Skeletal muscle satellite cell (primary cell): ENCODE measurements around the gene FNDC3B.

ENCODE experiments used
- H3K27me3 ChIP-seq: 2 replicates; pipeline ENCODE4 v1.7.0; 2013; ENCODE audit warnings: low read length; ENCODE audit not compliant: control insufficient read depth, insufficient read depth
- H3K36me3 ChIP-seq: 2 replicates; pipeline ENCODE4 v1.7.0; 2013; ENCODE audit warnings: mild to moderate bottlenecking, control low read depth, low read length; ENCODE audit not compliant: insufficient read depth
- H3K4me1 ChIP-seq: 2 replicates; pipeline ENCODE4 v1.7.0; 2013; ENCODE audit warnings: low read length; ENCODE audit not compliant: control insufficient read depth, insufficient read depth
- H3K4me2 ChIP-seq: 2 replicates; pipeline ENCODE4 v1.7.0; 2013; ENCODE audit warnings: mild to moderate bottlenecking, low read length
- H3K4me3 ChIP-seq: 2 replicates; pipeline ENCODE4 v1.7.0; 2013; ENCODE audit warnings: low read length
- H3K9ac ChIP-seq: 2 replicates; pipeline ENCODE4 v1.7.0; 2013; ENCODE audit warnings: mild to moderate bottlenecking, low read depth, low read length, moderate library complexity
- H3K9me3 ChIP-seq: replicated peaks from 2 replicates; pipeline ENCODE4 v1.7.0; 2013; ENCODE audit warnings: mild to moderate bottlenecking, control low read depth, low read length

The FNDC3B gene

GRCh38 chr3:172371544-172371943 lies 332.2 kb downstream of the FNDC3B start:
- Histone ChIP-seq H3K27me3 (no peaks in the 10 kb centered on the region), H3K4me1 (peaks cover 23% of the 10 kb centered on the region), H3K9me3 (no peaks in the 10 kb centered on the region), H3K4me2 (no peak overlapping the region), H3K9ac (no peak overlapping the region), H3K36me3 (peaks cover 67% of the 10 kb centered on the region), H3K4me3 (no peak overlapping the region)

- Histone ChIP-seq H3K9me3 (no peaks in the 10 kb centered on the region), H3K4me1 (peaks cover 11% of the 10 kb centered on the region), H3K4me3 (no peak overlapping the region), H3K4me2 (no peak overlapping the region), H3K36me3 (peaks cover 70% of the 10 kb centered on the region), H3K27me3 (no peaks in the 10 kb centered on the region), H3K9ac (no peak overlapping the region)
Observed at GRCh38 chr3:172372895-172373294, 333.5 kb downstream of the FNDC3B start.

DNA sequence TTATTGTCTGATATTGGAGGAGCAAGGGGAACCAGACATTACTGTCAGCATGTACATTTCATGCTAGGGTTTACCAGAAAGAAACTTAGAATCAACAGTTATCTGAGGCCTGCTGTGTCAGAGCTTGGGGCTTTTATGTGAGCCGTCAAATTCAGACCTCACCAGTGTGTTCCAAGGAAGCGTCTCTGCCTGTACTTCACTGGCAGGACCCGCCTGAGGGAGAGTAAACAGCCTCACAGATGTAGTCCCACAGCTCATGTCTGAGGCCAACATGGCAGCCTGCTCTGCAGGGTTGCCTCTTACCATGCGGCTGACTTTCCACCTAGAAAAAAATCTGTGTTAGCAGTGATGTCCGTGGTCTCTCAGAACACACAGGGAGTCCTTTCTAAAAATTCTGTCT lies 334.5 kb downstream of the FNDC3B start:
- H3K4me2 ChIP-seq: no peak overlapping the region
- no peaks in the 10 kb centered on the region for H3K27me3 ChIP-seq
- no peaks in the 10 kb centered on the region for H3K9me3 ChIP-seq
- no peak overlapping the region for H3K9ac ChIP-seq
- H3K4me3 ChIP-seq: no peak overlapping the region
- peaks cover 73% of the 10 kb centered on the region for H3K36me3 ChIP-seq
- peaks cover 5% of the 10 kb centered on the region for H3K4me1 ChIP-seq

- Histone ChIP-seq H3K9me3 (no peaks in the 10 kb centered on the region), H3K9ac (no peak overlapping the region), H3K27me3 (no peaks in the 10 kb centered on the region), H3K4me2 (no peak overlapping the region), H3K36me3 (peaks cover 79% of the 10 kb centered on the region), H3K4me3 (no peak overlapping the region), H3K4me1 (peaks cover 2% of the 10 kb centered on the region)
Observed at GRCh38 chr3:172375206-172375850, 335.9 kb downstream of the FNDC3B start.

DNA sequence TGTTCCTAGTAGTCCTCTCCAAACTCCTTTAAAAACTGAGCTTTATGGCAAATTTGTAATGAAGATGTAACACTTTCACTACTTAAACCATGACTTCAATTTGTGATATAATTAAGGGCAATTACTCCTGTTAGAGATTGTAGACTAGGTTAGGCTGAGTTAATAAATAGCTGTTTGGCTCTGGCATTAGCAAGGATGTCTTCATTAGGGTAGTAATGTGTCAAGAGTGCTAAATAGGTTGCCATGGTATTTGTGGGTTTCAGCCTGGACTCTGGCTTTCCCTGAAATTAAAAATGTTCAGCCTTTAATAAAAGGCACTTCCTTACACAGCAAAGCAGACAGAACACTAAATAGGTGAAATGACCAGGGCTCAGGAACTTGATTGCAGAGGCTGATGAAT lies 337.0 kb downstream of the FNDC3B start:
- Histone ChIP-seq H3K27me3 (no peaks in the 10 kb centered on the region), H3K9ac (no peak overlapping the region), H3K4me3 (no peak overlapping the region), H3K9me3 (no peaks in the 10 kb centered on the region), H3K4me2 (no peak overlapping the region), H3K36me3 (peaks cover 78% of the 10 kb centered on the region), H3K4me1 (no peaks in the 10 kb centered on the region)

DNA sequence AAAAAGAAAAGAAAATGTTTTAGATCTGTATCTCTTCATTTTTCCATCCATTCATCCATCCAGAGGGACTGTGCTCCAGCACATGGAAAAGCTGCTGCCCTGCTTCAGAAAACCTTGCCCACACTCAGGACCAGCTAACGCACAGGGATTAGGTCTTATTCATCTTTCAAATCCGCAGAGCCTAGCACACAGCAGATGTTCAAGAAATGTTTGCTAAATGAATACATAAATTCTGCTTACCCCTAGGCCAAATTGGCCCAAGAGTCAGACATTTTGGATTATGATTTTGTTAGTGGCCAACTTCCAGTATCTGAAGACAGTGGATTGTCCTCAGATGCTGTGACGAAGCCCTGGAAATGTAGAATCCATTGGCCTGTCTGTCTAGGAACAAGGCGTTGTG lies 337.5 kb downstream of the FNDC3B start:
- Histone ChIP-seq H3K9ac (no peak overlapping the region), H3K9me3 (no peaks in the 10 kb centered on the region), H3K4me2 (no peak overlapping the region), H3K27me3 (no peaks in the 10 kb centered on the region), H3K4me1 (no peaks in the 10 kb centered on the region), H3K36me3 (peaks cover 73% of the 10 kb centered on the region), H3K4me3 (no peak overlapping the region)

- peaks cover 60% of the 10 kb centered on the region for H3K36me3 ChIP-seq
- H3K9me3 ChIP-seq: no peaks in the 10 kb centered on the region
- no peak overlapping the region for H3K4me3 ChIP-seq
- H3K9ac ChIP-seq: no peak overlapping the region
- H3K27me3 ChIP-seq: no peaks in the 10 kb centered on the region
- H3K4me1 ChIP-seq: no peaks in the 10 kb centered on the region
- no peak overlapping the region for H3K4me2 ChIP-seq
Observed at GRCh38 chr3:172378439-172378838, 339.1 kb downstream of the FNDC3B start.

DNA sequence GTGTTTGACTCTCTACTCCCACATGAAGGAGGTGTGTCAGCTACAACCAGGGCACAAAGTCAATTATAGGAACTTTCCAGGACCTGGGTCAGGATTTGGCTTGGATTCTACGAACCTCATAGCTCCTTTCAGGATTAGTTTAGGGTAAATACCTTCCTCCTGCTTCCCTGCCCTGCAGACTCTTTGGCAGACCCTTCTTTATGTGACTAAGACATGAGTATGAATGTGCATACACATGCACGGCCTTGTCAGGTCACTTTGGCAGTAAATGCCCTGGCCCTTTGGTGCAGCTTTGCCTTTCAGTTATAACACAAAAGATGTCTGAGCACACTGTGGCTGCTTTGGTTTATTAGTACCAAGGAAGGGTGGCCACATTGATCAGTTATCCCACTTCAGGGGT lies 340.0 kb downstream of the FNDC3B start:
- no peak overlapping the region for H3K4me2 ChIP-seq
- H3K9ac ChIP-seq: no peak overlapping the region
- no peaks in the 10 kb centered on the region for H3K9me3 ChIP-seq
- no peak overlapping the region for H3K4me3 ChIP-seq
- no peaks in the 10 kb centered on the region for H3K4me1 ChIP-seq
- no peaks in the 10 kb centered on the region for H3K27me3 ChIP-seq
- peaks cover 57% of the 10 kb centered on the region for H3K36me3 ChIP-seq

GRCh38 chr3:172380632-172381031 lies 341.3 kb downstream of the FNDC3B start:
- Histone ChIP-seq H3K4me2 (no peak overlapping the region), H3K27me3 (no peaks in the 10 kb centered on the region), H3K36me3 (peaks cover 51% of the 10 kb centered on the region), H3K9ac (no peak overlapping the region), H3K4me3 (no peak overlapping the region), H3K9me3 (no peaks in the 10 kb centered on the region), H3K4me1 (no peaks in the 10 kb centered on the region)

GRCh38 chr3:172383306-172383796 lies 344.0 kb downstream of the FNDC3B start:
- peaks cover 38% of the 10 kb centered on the region for H3K36me3 ChIP-seq
- no peaks in the 10 kb centered on the region for H3K4me1 ChIP-seq
- H3K4me2 ChIP-seq: no peak overlapping the region
- no peak overlapping the region for H3K9ac ChIP-seq
- H3K27me3 ChIP-seq: no peaks in the 10 kb centered on the region
- H3K9me3 ChIP-seq: no peaks in the 10 kb centered on the region
- H3K4me3 ChIP-seq: no peak overlapping the region

GRCh38 chr3:172384836-172385235 lies 345.5 kb downstream of the FNDC3B start:
- Histone ChIP-seq H3K4me2 (no peak overlapping the region), H3K9ac (no peak overlapping the region), H3K27me3 (no peaks in the 10 kb centered on the region), H3K4me3 (no peak overlapping the region), H3K36me3 (peaks cover 24% of the 10 kb centered on the region), H3K9me3 (no peaks in the 10 kb centered on the region), H3K4me1 (no peaks in the 10 kb centered on the region)

DNA sequence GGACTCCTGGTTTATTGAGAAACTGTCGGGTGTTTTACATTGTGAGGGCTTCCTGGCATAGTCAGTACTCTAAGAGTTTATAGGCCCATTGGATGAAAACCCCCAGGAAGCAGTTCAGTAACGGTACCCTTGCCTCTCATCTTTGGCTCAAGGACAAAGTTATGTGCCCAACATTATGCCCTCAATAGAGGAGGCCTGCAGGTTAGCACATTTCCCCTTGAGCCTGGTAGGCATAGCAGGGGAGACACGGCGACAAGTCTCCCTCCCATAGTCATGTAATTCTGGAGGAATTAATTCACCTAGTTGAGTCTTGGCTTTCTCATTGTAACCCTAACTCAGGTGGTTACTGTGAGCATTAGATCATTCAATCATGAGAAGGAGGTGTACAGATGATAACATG lies 348.4 kb downstream of the FNDC3B start:
- Histone ChIP-seq H3K9ac (no peak overlapping the region), H3K36me3 (peaks cover 11% of the 10 kb centered on the region), H3K4me3 (no peak overlapping the region), H3K4me1 (peaks cover 15% of the 10 kb centered on the region), H3K9me3 (no peaks in the 10 kb centered on the region), H3K4me2 (no peak overlapping the region), H3K27me3 (no peaks in the 10 kb centered on the region)
